HepG2 (cell line): ENCODE results near the gene DOLK. TPM values are rescaled to one million over a fixed set of nuclear protein-coding genes. Genes with fewer than 3 reads are reported as not detected.

Experiments
- ADNP ChIP-seq: sonication (generic); formaldehyde crosslinking; IDR thresholded peaks from 2 replicates; pipeline ENCODE4 v1.4.0; 2020; ENCODE audit warnings: missing genetic modification reagents
- E2F5 ChIP-seq: sonication (generic); formaldehyde crosslinking; conservative IDR thresholded peaks from 2 replicates; pipeline ENCODE4 v1.4.0; 2020; ENCODE audit warnings: missing genetic modification reagents
- ETV5 ChIP-seq: IDR thresholded peaks from 2 replicates; pipeline ENCODE4 v1.6.1; 2018; ENCODE audit warnings: missing biosample characterization, missing genetic modification reagents, inconsistent platforms, borderline replicate concordance
- FOSL1 ChIP-seq: sonication (generic); formaldehyde crosslinking; IDR thresholded peaks from 2 replicates; pipeline ENCODE4 v1.9.0; 2021; ENCODE audit warnings: missing genetic modification reagents, borderline replicate concordance
- GABPB1 ChIP-seq: IDR thresholded peaks from 2 replicates; pipeline ENCODE4 v1.6.1; 2016; ENCODE audit warnings: mild to moderate bottlenecking, missing genetic modification reagents, moderate library complexity, missing compliant biosample characterization
- HMG20A ChIP-seq: IDR thresholded peaks from 2 replicates; pipeline ENCODE4 v1.6.1; 2016; ENCODE audit warnings: borderline replicate concordance
- MEF2D ChIP-seq: sonication (generic); formaldehyde crosslinking; IDR thresholded peaks from 2 replicates; pipeline ENCODE4 v1.5.1; 2020; ENCODE audit warnings: mild to moderate bottlenecking, missing genetic modification reagents
- SKI ChIP-seq: fragments of 450-650 bp; IDR thresholded peaks from one replicate; pipeline ENCODE4 v1.6.1; 2018; ENCODE audit warnings: mild to moderate bottlenecking; ENCODE audit not compliant: partially characterized antibody
- SMAD1 ChIP-seq: sonication (generic); formaldehyde crosslinking; IDR thresholded peaks from 2 replicates; pipeline ENCODE4 v1.4.0; 2020; ENCODE audit warnings: missing genetic modification reagents, low read depth, mild to moderate bottlenecking, borderline replicate concordance
- SP2 ChIP-seq: sonication (generic); formaldehyde crosslinking; IDR thresholded peaks from 2 replicates; pipeline ENCODE4 v1.5.1; 2020; ENCODE audit warnings: mild to moderate bottlenecking, missing genetic modification reagents
- ZBTB25 ChIP-seq: IDR thresholded peaks from 2 replicates; pipeline ENCODE4 v1.6.1; 2018; ENCODE audit warnings: missing genetic modification reagents
- ZNF24 ChIP-seq: fragments of 450-650 bp; IDR thresholded peaks from 2 replicates; pipeline ENCODE4 v1.6.1; 2017; ENCODE audit warnings: antibody characterized with exemption, mild to moderate bottlenecking
- ZNF333 ChIP-seq: sonication (generic); formaldehyde crosslinking; IDR thresholded peaks from 2 replicates; pipeline ENCODE4 v1.4.0; 2020; ENCODE audit warnings: mild to moderate bottlenecking, missing genetic modification reagents, borderline replicate concordance
- ZNF33B ChIP-seq: sonication (generic); formaldehyde crosslinking; IDR thresholded peaks from 2 replicates; pipeline ENCODE4 v1.5.1; 2020; ENCODE audit warnings: mild to moderate bottlenecking, missing genetic modification reagents
- ZNF441 ChIP-seq: sonication (generic); formaldehyde crosslinking; IDR thresholded peaks from 2 replicates; pipeline ENCODE4 v1.7.0; 2021; ENCODE audit warnings: missing genetic modification reagents, borderline replicate concordance
- ZNF761 ChIP-seq: sonication (generic); formaldehyde crosslinking; conservative IDR thresholded peaks from 2 replicates; pipeline ENCODE4 v1.4.0; 2020; ENCODE audit warnings: mild to moderate bottlenecking, missing genetic modification reagents
- ZNF777 ChIP-seq: sonication (generic); formaldehyde crosslinking; IDR thresholded peaks from 2 replicates; pipeline ENCODE4 v1.4.0; 2020; ENCODE audit warnings: missing genetic modification reagents
- polyA plus RNA-seq, 8 experiments: library from polyadenylated mRNA; depleted of rRNA in 3 of 8; stranded (reverse) in 7 of 8; unstranded in 1 of 8; fragments of >200 nt; fragmentation: Illumina TruSeq in 4 of 8; extraction: Trizol in 4 of 8; gene quantifications; 2 replicates each; pipeline versions ENCODE4 v1.2.1 to v1.2.3, GENCODE V29; 2011 to 2016; ENCODE audit warnings: low read depth in 4 of 8, missing spikeins in 1 of 8, mixed read lengths in 1 of 8; ENCODE audit not compliant: insufficient read depth in 1 of 8
- total RNA-seq, 5 experiments: library from RNA; depleted of rRNA; stranded (reverse); fragments of >200 nt; fragmentation: Illumina TruSeq; extraction: Trizol; gene quantifications; 2 replicates each; pipeline ENCODE4 v1.2.3, GENCODE V29; 2016; ENCODE audit warnings: low read depth in 1 of 5
- TF ChIP-seq, protein P1 (sequence below): sonication (generic); formaldehyde crosslinking; IDR thresholded peaks from 2 replicates; pipeline ENCODE4 v1.4.0; 2020; ENCODE audit warnings: mild to moderate bottlenecking, missing genetic modification reagents

The DOLK gene
- total and polyA plus RNA-seq, 2 of the 13 experiments (the other 11 are each of a cell fraction or from before 2014, with no cell fraction given): 15.4 to 18.7 TPM

- TF ChIP-seq GABPB1 (CRISPR knock-in tag): 0 out of 2 replicates have a peak, but pooled peaks have one; percentile 26
- no peak for TF ChIP-seq SP2 (CRISPR knock-in tag)
- TF ChIP-seq ZNF24: no peak
- no peak for TF ChIP-seq SMAD1 (CRISPR knock-in tag)
- TF ChIP-seq ZNF441 (CRISPR knock-in tag): no peak
- TF ChIP-seq, protein P1, sequence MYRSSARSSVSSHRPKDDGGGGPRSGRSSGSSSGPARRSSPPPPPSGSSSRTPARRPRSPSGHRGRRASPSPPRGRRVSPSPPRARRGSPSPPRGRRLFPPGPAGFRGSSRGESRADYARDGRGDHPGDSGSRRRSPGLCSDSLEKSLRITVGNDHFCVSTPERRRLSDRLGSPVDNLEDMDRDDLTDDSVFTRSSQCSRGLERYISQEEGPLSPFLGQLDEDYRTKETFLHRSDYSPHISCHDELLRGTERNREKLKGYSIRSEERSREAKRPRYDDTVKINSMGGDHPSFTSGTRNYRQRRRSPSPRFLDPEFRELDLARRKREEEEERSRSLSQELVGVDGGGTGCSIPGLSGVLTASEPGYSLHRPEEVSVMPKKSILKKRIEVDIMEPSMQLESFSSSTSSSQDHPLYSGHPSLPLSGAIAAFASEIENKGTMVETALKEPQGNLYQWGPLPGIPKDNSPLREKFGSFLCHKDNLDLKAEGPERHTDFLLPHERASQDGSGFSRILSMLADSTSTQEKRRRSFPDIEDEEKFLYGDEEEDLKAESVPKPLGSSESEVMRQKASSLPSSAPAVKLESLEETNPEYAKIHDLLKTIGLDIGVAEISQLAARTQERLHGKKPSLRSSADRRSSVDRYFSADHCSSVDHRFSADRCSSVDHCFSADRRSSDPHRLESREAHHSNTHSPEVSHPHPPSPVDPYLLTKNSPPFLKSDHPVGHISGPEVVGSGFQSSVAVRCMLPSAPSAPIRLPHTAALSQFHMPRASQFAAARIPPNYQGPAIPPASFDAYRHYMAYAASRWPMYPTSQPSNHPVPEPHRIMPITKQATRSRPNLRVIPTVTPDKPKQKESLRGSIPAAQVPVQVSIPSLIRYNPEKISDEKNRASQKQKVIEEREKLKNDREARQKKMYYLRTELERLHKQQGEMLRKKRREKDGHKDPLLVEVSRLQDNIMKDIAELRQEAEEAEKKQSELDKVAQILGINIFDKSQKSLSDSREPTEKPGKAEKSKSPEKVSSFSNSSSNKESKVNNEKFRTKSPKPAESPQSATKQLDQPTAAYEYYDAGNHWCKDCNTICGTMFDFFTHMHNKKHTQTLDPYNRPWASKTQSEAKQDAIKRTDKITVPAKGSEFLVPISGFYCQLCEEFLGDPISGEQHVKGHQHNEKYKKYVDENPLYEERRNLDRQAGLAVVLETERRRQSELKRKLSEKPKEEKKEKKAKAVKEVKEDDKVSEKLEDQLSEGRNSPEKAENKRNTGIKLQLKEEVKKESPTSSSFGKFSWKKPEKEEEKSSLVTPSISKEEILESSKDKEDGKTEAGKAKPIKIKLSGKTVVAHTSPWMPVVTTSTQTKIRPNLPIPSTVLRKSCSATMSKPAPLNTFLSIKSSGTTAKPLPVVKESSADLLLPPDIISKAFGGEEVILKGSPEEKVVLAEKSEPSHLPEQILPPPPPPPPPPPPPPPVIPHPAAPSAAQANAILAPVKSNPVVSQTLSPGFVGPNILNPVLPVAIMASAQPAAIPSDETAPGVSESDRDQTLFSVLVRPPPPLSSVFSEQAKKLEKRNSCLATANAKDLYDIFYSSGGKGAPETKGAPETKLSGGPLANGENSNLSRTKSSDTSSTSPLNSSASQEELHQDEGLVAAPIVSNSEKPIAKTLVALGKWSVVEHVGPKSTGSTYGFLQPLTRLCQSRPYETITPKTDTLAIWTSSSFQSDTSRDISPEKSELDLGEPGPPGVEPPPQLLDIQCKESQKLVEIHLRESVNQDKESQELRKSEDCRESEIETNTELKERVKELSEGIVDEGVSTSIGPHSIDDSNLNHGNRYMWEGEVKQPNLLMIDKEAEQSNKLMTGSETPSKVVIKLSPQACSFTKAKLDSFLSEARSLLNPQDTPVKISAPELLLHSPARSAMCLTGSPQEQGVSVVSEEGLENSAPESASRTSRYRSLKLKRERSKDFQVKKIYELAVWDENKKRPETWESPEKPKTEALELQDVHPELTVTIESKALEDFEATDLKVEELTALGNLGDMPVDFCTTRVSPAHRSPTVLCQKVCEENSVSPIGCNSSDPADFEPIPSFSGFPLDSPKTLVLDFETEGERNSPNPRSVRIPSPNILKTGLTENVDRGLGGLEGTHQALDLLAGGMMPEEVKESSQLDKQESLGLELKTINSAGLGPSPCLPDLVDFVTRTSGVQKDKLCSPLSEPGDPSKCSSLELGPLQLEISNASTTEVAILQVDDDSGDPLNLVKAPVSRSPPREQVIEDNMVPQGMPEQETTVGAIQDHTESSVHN: no peak
- TF ChIP-seq ZNF761 (CRISPR knock-in tag): no peak
- TF ChIP-seq FOSL1 (CRISPR knock-in tag): no peak
- no peak for TF ChIP-seq ZNF333 (CRISPR knock-in tag)
- TF ChIP-seq E2F5: no peak
- no peak for TF ChIP-seq HMG20A (CRISPR knock-in tag)
- TF ChIP-seq MEF2D: no peak
- no peak for TF ChIP-seq ZNF33B (CRISPR knock-in tag)
- 0 out of 2 replicates have a peak, but pooled peaks have one; percentile 43 for TF ChIP-seq ZBTB25 (CRISPR knock-in tag)
- no peak for TF ChIP-seq ZNF777 (CRISPR knock-in tag)
- TF ChIP-seq ETV5 (CRISPR knock-in tag): peak; percentile 55; the same call in 1 of the 2 replicates
- TF ChIP-seq SKI: no peak
- no peak for TF ChIP-seq ADNP (CRISPR knock-in tag)
These were observed 19.5 kb downstream of the DOLK start (continued) for GRCh38 chr9:128927731-128928411.
